Immature natural killer cell (primary cell): ENCODE data around the gene ALDH1A3. TPM values are rescaled to one million over a fixed set of nuclear protein-coding genes. Genes with fewer than 3 reads are reported as not detected.

Experiments used
- polyA plus RNA-seq, 3 donors: library from polyadenylated mRNA; unstranded; fragments of 300-500 nt; fragmentation: Illumina TruSeq; gene quantifications; one replicate each; pipeline ENCODE4 v1.2.3, GENCODE V29; 2021

Gene ALDH1A3
- polyA plus RNA-seq, 3 donors from 2014 or later = not detected

Other genes with a start within 250 kb of the ALDH1A3 start
- gene LRRK1, start 39.5 kb downstream of the ALDH1A3 start, polyA plus RNA-seq = under 1 TPM in 1 of 3 donors, not detected in 2; 0.02 TPM